Gastroesophageal sphincter (tissue), 3 donors: Measurements from ENCODE around the gene DNASE1L2.

Experiments used
- POLR2A ChIP-seq, 2 donors: fragments of 450-650 bp; IDR thresholded peaks; one replicate each; pipeline ENCODE4 v1.6.1; 2017; ENCODE audit warnings: antibody characterized with exemption in 2 of 2, mild to moderate bottlenecking in 2 of 2, moderate library complexity in 1 of 2
- POLR2AphosphoS5 ChIP-seq: sonication (generic); formaldehyde crosslinking; IDR thresholded peaks from one replicate; pipeline ENCODE4 v1.6.1; 2017; ENCODE audit warnings: antibody characterized with exemption
- TF ChIP-seq, protein P1 (sequence below), 4 experiments: fragments of 200-600 bp in 2 of 4; fragments of 450-650 bp in 2 of 4; sonication (generic) in 1 of 4; IDR thresholded peaks; one replicate each; pipeline ENCODE4 v1.5.1; 2017 to 2019; ENCODE audit warnings: antibody characterized with exemption in 4 of 4, mild to moderate bottlenecking in 2 of 4, moderate library complexity in 2 of 4

DNA sequence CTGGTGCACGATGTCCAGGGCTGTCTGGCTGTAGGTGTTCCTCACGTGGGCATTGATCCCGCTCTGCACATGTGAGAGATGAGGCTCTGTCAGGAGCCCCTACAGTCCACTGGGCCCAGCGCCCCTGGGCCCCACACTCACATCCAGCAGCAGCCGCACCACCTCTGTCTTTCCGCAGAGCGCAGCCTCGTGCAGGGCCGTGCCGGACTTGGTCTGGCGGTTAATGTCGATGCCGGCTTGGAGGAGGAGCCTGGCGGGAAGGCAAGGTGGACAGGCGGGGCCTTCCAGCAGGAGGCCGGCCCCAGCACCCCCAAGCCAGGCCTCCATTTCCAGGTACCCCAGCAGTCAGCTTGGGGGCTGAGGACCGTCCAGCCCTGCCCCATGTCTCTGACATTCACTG is 49.0 kb upstream of the DNASE1L2 start:
- TF ChIP-seq, protein P1, sequence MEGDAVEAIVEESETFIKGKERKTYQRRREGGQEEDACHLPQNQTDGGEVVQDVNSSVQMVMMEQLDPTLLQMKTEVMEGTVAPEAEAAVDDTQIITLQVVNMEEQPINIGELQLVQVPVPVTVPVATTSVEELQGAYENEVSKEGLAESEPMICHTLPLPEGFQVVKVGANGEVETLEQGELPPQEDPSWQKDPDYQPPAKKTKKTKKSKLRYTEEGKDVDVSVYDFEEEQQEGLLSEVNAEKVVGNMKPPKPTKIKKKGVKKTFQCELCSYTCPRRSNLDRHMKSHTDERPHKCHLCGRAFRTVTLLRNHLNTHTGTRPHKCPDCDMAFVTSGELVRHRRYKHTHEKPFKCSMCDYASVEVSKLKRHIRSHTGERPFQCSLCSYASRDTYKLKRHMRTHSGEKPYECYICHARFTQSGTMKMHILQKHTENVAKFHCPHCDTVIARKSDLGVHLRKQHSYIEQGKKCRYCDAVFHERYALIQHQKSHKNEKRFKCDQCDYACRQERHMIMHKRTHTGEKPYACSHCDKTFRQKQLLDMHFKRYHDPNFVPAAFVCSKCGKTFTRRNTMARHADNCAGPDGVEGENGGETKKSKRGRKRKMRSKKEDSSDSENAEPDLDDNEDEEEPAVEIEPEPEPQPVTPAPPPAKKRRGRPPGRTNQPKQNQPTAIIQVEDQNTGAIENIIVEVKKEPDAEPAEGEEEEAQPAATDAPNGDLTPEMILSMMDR (IDR thresholded peaks at IDR 0.05), result no peak
- no peak for TF ChIP-seq POLR2A (IDR thresholded peaks at IDR 0.05)
- no peak for TF ChIP-seq POLR2AphosphoS5
